GM21423 (cell line): Measurements from ENCODE around the gene ADIRF.
"Not testable (repeated sequence)": the region's sequence is repeated elsewhere in the genome, so short reads cannot be mapped to it uniquely, and the experiment has no call there.

Experiments used
- ATAC-seq: cut with Tn5 transposase; IDR thresholded peaks from one replicate; pipeline ENCODE4 v1.9.1; 2021; ENCODE audit warnings: mild to moderate bottlenecking, moderate library complexity; ENCODE audit not compliant: unreplicated experiment

Gene ADIRF

GRCh38 chr10:87019504-87019903 lies 51.2 kb downstream of the ADIRF start:
- ATAC-seq = not testable (repeated sequence)

- not testable (repeated sequence) for ATAC-seq
Measured at GRCh38 chr10:87020056-87020455, 51.8 kb downstream of the ADIRF start, which contains the start of gene FAM25A. TSS of gene FAM25A (plus strand) at chr10:87020294. CDS start at chr10:87020325, 31 bp downstream.
